SW 1271 (cell line): ENCODE measurements around the gene CKMT2.
"Not testable (repeated sequence)": the region's sequence is repeated elsewhere in the genome, so short reads cannot be mapped to it uniquely, and the experiment has no call there.

Experiments used
- DNase-seq, 2 experiments: peaks; one replicate each; lab custom pipeline; 2025; lab: John Stamatoyannopoulos, UW

CKMT2 gene

GRCh38 chr5:81251922-81252321, 18.8 kb downstream of the CKMT2 start:
- no peak for DNase-seq

DNA sequence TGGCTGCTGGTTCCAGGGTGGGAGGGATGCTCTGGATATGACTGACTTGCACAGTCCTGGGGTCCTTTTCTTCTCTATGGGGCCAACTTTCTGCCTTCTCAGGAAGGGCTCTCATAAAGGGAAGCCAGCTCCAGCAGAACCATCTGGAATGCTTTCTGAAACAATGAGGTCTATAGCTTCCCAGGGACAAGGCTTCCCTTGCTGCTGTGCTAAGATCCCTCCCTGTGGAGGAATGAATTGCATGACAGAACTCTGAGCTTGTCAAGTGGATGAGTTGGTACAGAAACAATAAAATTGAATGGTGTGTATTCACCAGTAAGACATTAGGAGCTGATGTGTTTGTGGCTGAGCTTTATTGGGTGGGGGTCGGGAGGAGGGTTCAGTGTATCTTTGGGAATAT, 19.8 kb downstream of the CKMT2 start:
- no peak for DNase-seq

DNA sequence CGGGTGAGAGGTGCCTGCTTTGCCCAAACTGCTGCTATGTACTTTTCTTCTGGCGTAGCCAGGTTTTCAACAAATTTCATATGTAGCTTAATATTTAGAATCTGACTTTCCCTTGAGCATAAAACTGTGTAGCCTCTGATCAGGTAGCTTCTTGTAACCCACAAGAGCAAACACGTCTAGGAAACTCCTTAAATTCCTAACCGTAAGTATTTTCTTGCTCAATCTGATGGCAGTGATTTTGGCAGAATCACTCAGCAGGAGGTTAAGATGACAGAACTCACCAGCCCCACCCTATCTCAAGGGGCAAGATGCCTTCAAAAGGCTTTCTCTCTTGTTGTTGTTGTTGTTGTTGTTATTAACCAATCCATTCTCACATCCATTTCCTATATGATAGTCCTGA, 20.8 kb downstream of the CKMT2 start:
- no peak for DNase-seq

DNA sequence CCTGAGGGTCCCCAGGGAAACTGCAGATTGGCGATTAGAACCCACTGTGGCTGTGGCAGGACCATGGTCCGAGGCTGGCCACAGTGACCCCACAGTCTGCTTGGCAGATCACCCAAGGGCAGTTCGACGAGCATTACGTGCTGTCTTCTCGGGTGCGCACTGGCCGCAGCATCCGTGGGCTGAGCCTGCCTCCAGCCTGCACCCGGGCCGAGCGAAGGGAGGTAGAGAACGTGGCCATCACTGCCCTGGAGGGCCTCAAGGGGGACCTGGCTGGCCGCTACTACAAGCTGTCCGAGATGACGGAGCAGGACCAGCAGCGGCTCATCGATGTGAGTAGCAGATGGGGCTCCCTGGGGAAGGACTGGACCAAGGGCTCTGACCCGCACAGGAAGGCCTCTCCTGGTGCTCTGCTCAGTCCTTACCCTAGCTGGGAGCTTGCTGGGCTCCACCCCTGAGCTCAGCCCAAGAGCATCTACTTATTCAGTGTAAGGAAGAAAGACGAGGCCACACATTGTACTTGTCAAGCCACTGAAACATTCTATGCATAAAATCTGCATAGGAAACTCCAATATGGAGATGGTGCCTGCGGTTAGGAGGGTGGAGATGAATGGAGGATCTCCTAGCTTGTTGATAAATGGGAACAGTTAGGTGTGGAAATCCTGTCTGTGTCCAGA, 21.9 kb downstream of the CKMT2 start:
- no peak for DNase-seq

DNA sequence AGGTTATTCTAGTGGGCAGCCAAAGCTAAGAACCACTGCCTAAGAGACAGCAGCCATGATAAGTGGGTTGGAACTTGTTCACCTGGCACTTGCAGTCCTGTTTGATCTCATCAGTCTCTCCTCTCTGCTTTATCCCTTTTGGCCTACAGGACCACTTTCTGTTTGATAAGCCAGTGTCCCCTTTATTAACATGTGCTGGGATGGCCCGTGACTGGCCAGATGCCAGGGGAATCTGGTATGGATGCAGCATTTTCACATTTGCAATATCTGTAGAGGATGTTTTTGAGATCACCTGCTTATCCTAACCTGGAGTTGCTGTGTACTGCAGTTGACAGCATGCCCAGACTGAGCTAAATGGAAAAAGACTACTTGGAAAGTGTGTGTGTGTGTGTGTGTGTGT, 23.6 kb downstream of the CKMT2 start:
- DNase-seq, result no peak

DNA sequence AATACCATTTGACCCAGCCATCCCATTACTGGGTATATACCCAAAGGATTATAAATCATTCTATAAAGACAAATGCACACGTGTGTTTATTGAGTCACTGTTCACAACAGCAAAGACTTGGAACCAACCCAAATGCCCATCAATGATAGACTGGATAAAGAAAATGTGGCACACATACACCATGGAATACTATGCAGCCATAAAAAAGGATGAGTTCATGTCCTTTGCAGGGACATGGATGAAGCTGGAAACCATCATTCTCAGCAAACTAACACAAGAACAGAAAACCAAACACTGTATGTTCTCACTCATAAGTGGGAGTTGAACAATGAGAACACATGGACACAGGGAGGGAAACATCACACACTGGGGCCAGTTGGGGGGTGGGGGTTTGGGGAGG, 29.7 kb downstream of the CKMT2 start:
- not testable (repeated sequence) for DNase-seq

- no peak for DNase-seq
Measured at GRCh38 chr5:81265101-81265500, 32.0 kb downstream of the CKMT2 start.

GRCh38 chr5:81268521-81269196, 35.5 kb downstream of the CKMT2 start:
- DNase-seq, result peak in 1 of 2 experiments; percentile 41

- DNase-seq, result no peak
Measured at GRCh38 chr5:81269751-81270393, 36.8 kb downstream of the CKMT2 start.

DNA sequence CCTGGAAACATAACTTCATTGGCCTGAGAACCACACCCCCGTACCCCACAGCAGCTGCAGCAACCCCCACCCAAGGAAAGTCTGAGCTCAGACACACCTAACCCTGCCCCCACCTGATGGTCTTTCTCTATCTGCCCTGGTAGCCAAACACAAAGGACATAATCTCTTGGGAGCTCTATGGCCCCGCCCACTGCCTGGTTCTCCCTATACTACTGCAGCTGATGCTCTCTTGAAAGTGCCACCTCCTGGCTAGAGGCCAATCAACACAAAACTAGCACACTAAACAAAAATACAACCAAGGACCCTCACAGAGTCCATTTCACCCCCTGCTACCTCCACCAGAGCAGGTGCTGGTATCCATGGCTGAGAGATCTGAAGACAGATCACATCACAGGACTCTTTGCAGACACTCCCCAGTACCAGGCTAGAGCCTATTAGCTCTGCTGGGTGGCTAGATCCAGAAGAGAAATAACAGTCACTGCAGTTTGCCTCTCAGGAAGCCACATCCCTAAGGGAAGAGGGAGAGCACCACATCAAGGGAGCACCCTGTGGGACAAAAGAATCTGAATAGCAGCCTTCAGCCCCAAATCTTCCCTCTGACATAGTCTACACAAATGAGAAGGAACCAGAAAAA, 37.4 kb downstream of the CKMT2 start:
- not testable (repeated sequence) for DNase-seq

DNA sequence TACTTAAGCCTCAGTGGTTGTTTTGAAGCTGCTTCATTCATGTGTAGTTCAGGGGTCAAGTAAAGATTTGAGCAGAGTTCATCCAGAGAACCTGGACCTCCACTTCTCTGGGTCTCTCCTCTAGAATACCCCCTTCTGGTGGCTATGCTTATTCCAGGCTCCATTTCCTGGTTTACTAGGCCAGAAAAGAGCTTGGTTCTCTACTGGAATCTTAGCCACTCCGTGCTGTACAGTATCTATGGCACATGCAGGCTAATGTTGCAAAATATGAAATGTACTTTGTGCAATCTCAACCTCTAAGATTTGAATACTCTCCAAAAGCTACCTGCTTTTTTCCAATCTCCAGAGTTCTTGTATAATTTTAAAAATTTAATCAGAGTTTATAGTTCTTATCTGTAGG, 50.9 kb downstream of the CKMT2 start:
- no peak for DNase-seq

DNA sequence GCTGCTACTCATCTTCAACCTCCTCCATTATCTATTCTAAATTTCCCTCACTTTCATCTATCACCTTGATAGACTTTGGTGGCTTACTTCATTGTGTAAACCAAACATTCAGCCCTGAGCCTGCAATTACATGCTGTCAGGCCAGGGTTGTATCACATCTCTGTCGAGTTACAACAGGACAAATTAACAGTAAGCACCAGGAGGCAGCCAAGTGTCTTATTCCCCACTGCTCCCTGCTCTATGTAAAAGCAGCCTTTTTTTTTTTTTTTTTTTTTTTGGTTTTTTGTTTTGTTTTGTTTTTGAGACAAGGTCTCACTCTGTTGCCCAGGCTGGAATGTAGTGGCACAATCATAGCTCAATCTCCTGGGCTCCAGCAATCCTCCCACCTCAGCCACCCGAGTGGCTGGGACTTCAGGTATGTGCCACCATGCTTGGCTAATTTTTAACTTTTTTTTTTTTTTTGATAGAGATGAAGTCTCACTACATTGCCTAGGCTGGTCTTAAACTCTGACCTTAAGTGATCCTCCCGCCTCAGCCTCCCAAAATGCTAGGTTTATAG, 53.0 kb downstream of the CKMT2 start:
- DNase-seq, result no peak

- no peak for DNase-seq
Measured at GRCh38 chr5:81288021-81288433, 54.9 kb downstream of the CKMT2 start.

DNA sequence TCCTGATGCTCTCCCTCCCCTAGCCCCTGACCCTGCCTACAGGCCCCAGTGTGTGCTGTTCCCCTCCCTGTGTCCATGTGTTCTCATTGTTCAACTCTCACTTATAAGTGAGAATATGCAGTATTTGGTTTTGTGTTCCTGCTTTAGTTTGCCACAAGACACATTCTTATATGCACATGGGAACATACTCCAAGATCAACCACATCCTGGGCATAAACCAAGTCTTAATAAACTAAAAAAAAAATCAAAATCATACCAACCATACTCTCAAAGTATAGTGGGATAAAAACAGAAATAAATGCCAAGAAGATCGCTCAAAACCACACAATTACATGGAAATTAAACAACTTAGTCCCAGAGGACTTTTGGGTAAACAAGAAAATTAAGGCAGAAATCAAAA, 57.0 kb downstream of the CKMT2 start:
- no peak for DNase-seq

DNA sequence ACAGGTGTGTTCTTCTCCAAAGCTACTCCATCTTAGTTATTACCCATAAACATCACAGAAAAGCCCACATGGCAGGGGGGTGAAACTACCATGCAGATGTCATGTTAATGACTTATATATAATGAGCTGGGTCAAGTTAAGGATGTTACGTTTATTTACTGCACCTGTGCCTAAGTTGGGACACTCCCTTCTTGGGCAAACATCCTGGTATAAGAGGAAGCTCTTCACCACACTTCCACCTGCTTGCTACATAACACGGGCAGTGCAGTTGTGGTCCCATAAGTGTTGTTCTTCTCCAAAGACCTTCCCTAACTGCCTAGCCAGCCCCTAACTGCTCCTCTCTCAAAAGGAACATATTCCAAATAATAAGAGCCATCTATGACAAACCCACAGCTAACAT, 59.0 kb downstream of the CKMT2 start:
- DNase-seq, result no peak

DNA sequence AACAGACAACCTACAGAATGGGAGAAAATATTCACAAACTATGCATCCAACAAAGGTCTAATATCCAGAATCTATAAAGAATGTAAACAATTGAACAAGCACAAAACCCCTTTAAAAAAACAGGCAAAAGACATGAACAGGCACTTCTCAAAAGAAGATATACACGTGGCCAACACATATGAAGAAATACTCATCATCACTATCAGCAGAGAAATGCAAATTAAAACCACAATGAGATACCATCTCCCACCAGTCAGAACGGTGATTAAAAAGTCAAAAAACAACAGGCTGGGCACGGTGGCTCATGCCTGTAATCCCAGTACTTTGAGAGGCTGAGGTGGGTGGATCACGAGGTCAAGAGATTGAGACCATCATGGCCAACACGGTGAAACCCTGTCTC, 60.9 kb downstream of the CKMT2 start:
- DNase-seq, result not testable (repeated sequence)

GRCh38 chr5:81297531-81297930, 64.4 kb downstream of the CKMT2 start:
- DNase-seq, result no peak

- DNase-seq, result peak in 1 of 2 experiments; percentile 27
Measured at GRCh38 chr5:81300921-81301270, 67.8 kb downstream of the CKMT2 start.

- peak; percentile 96 to 97 for DNase-seq
Measured at GRCh38 chr5:81301271-81302015, 68.3 kb downstream of the CKMT2 start, which contains the start of gene ZCCHC9. ZCCHC9 (plus strand) TSS chr5:81301587; CDS start chr5:81304758, 3,171 bp downstream.

DNA sequence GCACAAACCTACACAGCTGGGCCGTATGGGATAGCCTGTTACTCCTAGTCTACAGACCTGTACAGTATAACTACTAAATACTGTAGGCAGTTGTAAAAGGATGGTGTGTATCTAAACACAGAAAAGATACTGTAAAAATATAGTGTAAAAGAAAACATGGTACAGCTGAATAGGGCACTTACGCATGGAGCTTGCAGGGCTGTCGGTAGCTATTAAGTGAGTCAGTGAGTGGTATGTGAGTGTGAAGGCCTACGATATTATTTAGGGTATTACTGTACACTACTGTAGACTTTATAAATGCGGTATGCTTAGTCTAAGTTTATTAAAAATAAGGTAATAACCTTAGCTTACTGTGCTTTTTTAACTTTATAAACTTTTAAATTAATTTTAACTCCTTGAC, 69.5 kb downstream of the CKMT2 start:
- DNase-seq, result no peak

GRCh38 chr5:81303563-81303962, 70.4 kb downstream of the CKMT2 start:
- peak; percentile 18 to 36 for DNase-seq

DNA sequence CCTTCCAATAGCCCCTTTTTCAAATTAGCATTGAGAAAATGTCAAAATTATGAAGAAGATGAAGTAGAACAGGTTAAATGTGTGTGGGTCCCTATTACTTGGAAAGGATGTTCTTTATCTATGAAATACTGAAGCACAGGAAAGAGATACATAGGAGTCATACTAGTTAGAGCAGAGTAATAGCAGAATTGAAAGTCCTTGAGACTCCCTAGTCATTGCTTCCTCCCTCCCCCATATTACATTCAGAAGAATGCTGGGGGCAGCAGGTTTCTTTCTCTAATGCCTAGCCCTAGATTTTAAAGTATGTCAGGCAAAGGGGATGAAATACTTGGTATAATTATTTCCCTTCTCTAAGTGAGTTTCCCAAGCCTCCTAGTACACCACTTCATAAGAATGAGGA, 72.7 kb downstream of the CKMT2 start:
- no peak for DNase-seq
